HG02943 (cell line): ENCODE measurements around the gene DPF3.

Source experiments
- ATAC-seq: cut with Tn5 transposase; IDR thresholded peaks from one replicate; pipeline ENCODE4 v1.9.1; 2021; ENCODE audit warnings: mild to moderate bottlenecking, low read depth, moderate library complexity; ENCODE audit not compliant: unreplicated experiment

The DPF3 gene

DNA sequence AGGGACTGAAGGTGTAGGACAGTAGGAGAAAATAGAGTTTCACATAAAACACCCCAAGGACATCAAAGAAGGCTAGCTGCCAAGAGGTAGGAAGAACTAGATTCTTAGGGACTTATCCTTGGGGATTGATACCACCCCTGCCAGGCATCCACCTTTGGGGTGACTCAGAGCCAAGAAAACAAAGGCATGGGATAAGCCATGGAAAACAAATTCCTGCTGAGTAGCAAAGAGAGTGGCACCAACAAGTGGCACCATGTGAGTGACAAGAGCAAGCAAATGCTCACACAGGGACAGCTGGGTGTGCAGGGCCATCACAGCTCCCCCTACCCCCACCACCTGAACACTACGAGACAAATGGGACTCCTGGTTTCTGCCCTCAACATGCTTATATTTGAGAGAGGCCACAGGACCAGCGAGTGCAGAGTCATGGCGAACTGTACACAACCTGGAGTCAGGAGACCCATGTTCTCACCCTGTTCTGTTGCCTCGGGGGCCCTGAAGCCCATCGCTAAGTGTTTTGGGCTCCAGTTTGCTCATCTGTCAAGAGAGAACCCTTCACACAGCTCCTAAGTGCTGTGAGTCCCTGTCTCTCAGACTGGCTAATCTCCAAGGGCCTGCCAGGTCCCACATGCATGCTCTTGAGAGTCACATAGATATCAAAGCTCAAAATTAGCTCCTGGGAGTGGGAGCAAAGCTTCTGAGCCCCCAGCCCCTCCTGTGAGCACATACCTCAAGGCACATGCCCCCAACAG is 91.9 kb downstream of the DPF3 start:
- ATAC-seq, result no peak

DNA sequence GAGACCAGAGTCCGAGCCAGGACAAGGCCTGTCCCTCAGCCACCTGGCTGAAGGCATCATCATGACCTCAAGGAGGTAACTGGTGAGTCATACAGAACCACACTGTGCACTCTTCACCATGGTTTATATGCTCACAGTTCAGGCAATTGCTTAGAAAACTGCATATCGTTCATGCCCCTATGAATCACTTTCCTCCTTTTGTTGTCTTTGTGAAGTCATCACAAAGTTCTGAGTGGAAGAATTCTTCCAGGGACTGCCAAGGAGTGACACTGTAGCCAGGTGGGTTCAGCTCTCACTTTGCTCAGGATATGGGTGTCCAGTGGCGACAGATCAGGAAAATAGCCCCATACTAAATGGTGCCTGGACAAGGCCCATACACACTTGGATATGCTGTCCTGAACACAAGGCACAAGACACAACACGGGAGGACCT is 92.5 kb downstream of the DPF3 start:
- ATAC-seq, result no peak

DNA sequence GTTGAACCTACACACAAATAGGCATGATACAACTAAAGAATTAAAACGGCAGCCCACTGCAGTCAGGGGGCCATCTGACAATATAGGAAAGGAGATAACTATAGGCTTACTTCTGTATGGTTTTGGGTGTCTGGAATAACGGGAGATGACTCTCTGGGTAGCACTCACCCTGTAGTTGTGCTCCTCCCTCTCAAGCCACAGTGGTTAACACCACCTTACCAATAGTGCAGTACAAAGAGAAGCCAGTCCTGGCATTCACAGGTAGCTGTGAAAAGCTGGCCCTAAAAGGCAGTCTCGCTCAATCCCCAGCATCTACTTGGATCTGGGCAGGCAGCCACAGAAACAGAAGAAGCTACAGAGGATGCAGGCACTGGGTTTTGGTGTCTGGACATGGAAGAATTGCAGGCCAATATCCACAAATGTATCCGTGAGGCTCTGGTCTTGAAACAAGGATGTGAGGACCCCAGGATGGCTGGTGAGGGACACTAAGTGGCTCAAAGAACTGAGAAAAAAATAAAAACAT is 93.0 kb downstream of the DPF3 start:
- no peak for ATAC-seq

DNA sequence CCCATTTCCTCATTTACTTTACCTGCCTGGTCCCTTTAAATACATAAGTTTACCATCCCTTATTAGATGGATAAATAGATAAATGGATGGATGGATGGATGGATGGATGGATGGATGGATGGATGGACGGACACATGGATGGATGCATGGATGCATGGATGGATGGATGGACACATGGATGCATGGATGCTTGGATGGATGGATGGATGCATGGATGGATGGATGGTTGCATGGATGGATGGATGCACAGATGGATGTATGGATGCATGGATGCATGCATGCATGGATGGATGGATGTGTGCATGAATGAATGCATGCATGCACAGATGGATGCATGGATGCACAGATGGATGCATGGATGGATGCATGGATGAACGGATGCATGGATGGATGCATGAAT is 93.6 kb downstream of the DPF3 start:
- ATAC-seq, result no peak

DNA sequence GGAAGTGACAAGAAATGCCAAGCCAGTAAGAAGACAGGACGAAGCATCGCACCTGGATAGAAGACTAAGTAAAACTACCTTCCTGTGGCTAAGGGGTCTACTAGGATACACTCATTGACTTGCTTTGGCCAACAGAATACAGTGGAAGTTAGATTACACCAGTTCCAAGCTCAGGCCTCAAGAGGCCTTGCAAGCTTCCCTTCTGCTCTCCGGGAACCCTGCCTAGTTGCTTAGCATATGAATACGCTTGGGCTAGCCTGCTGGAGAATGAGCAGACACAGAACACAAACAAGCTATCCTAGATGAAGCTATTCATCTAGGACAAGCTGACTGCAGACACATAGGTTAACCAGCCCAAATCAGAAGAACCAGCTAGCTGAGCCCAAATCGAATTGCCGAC is 97.0 kb downstream of the DPF3 start:
- no peak for ATAC-seq

DNA sequence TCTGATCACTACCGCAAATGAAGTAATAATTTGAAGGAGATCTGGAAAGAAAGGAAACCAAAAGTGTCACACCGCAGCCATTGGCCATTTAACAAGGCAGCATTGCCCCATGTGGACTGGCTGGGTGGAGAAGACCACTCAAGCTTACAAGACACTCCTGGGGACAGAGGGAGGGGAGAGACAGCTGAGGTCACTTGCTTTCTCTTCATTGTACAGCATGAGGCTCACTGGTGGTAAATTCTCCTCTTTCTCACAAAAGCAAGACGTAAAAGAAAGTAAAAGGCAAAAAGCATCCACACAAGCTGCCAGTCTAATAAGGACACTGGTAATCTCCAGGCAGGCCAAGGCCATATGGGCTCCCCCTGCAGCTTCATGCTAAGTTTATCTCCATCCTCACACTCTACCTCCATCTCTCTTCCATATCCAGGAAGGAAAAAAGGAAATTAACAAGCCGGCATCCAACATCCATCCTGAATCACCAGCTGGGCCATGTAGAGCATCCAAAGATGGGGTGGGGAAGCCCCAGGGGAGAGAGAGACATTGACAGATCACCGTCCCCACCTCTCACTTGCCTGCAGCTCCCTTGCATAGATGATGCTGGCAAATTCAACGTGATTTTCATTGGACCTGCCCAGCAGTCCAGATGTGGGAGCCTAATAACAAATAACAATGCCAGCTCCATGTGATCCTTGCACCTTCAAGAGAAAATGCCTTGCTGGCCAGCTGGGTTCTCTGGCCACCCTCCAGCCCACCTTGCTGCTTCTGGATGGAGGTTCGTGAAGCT is 100.6 kb downstream of the DPF3 start:
- no peak for ATAC-seq

DNA sequence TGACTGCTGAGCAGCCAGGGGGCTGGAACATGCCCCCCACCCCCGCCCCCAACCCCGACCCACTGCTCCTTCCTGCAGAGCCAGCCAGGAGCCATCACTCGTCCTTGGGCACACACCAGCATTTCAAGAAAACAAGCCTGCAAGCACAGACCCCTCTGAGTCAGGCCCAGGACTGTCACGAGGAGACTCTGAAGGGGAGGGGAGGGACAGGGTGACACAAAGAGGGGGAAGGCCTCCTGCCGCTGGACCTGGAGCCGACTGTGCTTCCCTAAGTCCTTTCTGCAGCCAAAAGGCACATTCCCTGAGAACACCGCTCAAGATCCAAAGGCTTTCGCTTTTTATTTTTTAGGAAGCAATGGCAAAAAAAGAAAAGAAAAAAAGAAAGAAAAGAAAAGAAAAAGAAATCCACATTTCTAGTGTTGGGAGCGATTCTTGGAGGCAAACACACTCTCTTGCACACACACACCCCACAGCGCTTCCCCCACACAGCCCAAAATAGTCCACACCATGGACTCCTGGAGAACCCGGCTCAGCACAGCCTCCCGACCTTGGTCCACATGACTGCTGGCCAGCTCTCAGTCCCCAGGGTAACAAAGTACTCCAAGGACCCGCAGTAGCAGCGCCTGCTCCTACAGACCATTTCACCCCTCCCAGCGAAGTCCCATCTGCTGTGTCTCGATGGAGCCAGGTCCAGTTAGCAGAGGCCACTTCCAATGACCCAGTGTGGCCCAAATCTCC is 101.7 kb downstream of the DPF3 start:
- ATAC-seq, result no peak

DNA sequence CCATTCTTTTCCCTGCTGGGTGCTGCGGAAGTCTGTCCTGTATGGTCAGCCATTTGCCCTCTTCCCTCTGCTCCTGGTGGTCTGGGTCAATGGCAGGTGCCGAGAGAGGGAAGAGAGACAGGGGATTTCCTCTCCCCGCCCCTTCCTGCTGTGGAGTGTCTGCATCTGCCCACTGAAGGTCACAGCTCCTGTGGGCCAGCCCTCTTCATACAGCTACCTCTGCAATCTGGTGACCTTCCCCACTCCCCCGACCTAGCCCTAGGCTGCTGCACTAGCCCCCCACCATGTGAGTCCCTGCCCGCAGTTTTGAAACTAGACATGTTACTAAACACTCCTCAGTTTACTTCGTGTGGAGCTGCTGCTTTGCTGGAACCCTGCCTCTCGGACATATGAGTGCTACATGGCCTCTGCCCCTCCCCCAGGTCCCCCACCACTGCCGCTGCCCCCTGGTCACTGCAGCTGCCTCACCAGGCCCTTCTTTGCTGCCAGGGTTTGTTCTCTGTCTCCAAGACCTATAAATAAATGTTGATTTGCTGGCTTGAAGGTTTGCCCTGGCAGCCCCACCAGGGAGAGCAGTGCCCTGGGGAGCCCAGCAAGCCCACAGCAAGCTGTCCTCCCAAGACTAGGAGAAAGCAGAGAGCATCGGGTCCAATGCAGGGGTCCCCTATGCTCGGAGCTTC is 102.9 kb downstream of the DPF3 start:
- ATAC-seq, result no peak

DNA sequence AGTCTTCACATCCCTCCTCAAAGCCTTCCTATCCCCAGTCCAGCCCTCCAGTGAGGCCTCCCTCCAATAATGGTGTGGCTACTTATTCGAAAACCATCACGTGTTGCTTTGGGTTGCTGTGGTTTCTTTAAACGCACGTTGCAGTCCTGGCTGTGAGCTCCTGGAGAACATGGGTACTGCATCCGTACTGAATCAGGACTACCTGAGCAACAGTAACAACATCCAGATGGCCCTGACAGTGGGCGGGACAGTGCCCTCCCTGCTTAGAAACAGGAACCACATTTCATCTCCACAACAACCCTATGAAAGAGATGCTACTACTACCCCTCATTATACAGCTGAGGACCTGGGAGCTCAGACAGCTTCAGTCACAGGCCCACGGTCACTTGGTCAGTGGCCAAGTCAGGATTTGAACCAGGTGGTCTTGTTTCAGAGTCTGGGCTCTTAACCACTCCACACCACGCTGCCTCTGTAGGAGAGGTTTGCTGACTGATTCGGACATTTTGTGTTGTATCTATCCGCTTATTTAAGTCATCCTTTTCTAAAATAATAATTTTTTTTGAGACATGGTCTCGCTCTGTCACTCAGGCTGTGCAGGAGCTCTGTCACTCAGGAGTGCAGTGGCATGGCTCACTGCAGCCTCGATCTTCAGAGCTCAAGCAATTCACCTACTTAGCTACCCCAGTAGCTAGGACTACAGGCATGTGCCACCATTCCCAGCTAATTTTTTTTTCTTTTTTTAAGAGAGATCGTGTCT is 104.8 kb downstream of the DPF3 start:
- ATAC-seq, result no peak

DNA sequence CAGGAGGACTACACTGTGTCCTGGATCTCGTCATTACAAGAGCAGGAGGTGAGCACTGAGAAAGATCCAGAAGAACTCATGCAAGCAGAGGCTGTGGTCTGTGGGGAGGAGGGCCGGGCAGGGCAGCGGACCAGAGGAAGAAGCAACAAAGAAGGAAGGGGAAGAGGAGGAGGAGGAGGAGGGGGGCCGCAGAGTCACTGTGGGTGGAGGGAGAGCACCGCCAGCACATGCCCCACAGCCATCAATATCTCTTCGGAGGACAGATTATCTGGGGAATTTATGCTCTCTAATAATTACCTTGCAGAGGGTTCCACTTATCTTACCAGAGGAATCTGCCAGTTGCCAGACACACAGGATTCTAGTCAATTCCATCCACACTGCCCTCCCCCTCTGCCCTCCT is 105.6 kb downstream of the DPF3 start:
- ATAC-seq, result no peak

DNA sequence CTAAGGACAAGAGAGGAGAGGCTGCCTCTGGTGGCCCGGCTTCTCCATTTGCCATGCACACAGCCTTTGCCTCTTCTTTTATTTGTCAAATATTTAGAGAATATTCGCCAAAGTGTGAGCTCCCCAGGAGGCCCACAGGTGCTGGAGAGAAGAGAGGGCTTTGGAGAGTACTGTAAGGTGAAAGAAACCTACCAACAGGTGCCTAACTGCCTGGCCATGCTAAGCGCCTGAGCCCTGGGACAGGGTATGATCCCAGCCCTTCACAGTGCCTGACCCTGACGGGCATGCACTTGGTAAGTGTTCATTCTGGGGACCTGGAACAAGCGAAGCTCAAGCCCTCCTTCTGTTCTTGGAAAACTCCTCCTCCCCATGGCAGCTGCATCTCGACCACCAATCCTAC is 106.1 kb downstream of the DPF3 start:
- ATAC-seq, result no peak

DNA sequence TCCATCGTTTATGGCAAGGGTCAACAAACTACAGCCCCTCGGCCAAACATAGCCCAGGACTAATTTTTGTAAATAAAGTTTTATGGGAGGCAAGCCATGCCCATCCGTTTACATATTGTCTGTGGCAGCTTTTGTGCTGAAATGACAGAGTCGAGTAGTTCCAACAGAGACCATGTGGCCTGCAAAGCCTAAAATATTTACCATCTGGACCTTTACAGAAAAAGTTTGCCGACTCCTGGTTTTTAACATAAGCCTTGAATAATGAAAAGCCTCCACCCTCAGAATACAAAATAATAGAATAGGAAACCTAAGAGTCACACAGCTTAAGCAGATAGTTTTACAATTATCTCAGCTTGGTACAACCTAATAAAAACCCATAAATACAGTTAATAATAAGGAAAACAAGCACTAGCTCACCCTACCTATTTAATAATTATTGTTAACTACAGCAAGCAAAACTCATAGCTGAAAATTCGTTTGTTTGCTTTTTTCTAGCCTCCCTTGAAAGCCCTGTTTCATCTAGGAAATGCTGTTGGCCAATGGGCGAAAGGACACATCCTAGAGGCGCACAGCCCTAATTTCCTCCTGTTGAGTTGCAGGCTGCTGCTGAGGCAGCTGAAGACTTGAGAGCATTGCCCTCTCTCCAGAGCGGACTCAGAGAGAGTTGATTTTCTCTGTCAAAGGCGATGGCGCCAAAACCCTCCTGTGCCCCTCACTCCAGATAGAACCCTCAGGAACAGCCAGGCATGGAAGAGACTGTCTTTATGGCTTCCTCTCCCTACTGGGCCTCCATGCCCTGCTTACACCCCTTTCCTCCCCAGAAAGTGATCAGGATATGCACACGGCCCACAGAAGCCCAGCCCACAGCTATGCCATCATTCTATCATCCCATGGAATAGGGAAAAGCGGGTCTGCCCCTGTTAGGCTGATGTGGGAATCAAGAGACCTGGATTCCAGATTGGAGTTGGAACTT is 107.2 kb downstream of the DPF3 start:
- no peak for ATAC-seq

DNA sequence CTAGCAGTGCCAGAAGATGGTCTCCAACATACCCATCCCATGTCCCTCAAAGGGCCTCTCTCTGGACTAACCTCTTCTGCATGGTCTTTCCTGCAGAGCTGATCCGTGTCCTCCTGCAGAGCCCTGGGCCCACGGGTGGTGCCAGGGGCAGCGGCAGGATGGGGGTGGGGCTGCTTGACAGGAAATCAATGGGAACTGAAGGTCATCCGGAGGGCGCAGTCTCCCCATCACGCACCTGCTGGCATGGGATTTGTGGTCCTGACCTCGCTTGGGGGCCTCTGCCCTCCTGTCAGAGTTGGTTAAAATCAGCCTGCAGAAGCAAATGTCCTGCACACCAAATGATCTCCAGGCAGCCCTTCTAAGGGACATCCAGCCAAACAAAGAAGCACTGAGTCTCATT is 110.2 kb downstream of the DPF3 start:
- ATAC-seq, result no peak

DNA sequence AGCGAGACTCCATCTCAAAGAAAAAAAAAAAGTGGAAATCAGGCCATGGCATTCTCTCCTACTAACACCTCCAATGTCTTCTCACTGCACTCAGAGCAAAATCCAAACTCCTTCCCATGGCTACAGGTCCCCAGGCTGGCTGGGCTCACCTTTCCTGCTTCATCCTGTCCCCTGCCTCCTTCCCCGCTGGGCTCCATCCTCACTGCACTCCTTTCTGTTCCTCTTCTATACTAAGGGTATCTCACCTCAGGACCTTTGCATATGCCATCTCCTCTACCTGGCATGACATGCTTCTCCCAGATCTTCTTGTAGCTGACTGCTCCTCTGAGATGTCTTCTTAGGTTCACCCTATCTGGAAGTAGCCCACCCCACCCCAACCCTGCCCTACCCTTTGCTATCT is 111.1 kb downstream of the DPF3 start:
- no peak for ATAC-seq

DNA sequence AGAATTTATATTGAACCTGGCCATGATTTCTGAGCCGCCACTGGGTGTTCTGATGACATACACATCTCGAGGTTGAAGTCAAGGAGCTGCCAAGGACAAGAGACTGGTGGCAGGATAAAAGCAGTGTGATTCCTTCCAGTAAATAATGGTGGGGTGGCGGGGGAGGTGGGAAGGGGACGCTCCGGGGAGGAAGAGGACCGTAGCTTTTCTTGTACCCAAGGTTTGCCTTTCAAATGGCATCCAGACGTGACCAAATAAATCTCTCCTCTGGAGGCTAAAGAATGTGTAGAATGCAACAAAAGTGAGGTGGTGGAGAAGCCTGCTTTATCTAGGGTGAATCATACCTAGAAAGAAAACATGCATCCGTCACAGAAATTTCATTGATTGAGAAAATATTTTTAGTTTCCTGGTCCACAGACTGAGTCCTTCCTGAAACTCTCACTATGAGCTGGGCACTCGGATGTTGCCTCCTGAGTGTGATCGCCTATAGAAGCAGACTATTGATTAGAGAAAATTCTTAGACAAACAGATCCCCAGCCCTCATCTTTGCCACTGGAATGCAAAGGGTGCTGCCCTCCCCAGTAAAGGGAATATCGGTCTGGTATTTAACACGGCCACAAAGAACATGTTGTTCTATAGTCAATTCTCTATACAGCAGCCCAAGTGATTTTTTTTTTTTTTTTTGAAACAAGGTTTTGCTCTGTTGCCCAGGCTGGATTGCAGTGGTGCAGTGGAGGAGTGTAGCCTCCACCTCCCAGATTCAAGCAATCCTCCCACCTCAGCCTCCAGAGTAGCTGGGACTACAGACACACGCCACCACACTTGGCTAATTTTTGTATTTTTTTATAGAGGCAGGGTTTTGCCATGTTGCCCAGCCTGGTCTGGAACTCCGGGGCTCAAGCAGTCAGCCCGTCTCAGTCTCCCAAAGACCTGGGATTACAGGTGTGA is 112.1 kb downstream of the DPF3 start:
- ATAC-seq, result no peak

DNA sequence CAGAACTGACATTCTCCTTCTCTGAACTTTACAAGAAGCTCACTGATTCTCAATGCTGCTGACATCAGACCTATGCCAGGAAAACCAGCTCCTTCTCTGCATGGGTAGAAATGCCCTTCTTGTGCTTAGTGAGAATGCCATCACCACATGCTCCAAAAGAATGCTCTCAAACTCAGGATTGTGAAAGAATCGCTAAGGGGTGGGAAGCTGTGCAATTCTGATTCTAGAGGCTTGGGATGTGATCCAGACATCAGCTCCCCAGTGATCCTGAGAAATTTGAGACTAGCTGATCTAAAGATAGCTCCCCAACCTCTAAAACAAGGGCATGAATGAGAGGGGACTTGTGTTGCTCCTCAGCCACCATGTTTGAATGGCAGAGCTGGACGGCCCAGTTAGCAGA is 113.2 kb downstream of the DPF3 start:
- no peak for ATAC-seq

DNA sequence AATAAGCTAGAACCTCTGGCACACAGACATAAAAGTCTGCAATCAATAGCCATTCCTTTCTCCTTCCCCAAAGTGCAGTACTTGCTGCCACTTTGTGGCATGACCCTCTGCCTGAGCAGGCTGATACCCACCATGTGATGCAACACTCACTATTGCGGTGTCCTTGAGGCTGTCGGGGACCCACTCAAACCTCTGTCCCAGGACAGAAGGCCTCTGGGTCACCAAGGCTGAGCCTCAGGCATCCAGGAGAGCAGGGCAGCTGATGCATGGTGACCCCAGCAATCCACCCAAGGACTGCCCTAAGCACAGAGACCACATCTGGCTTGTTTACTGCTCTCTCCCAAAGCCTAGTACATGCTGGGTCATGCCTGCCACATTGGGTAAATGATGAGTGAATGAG is 114.2 kb downstream of the DPF3 start:
- no peak for ATAC-seq

DNA sequence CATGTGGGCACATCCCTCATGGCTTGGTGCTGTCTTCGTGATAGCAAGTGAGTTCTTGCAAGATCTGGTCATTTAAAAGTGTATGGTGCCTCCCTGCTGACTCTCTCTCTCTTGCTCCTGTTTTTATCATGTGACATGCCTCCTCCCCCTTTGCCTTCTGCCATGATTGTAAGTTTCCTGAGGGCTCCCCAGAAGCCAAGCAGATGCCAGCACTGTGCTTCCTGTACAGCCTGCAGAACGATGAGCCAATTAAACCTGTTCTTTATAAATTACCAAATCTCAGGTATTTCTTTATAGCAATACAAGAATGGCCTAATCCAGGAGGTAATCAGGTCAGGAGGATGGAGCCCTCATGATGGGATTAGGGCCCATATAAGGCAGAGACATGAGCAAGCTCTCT is 116.3 kb downstream of the DPF3 start:
- no peak for ATAC-seq
